ENCODE results near the gene WDR41. TPM values are rescaled to one million over a fixed set of nuclear protein-coding genes. Genes with fewer than 3 reads are reported as not detected.

Gene WDR41
- total and polyA plus RNA-seq, 9 of the 15 experiments (the other 6 are each of a cell fraction or from before 2014, with no cell fraction given) = 33.6 to 67.2 (median 55.5) TPM

DNA sequence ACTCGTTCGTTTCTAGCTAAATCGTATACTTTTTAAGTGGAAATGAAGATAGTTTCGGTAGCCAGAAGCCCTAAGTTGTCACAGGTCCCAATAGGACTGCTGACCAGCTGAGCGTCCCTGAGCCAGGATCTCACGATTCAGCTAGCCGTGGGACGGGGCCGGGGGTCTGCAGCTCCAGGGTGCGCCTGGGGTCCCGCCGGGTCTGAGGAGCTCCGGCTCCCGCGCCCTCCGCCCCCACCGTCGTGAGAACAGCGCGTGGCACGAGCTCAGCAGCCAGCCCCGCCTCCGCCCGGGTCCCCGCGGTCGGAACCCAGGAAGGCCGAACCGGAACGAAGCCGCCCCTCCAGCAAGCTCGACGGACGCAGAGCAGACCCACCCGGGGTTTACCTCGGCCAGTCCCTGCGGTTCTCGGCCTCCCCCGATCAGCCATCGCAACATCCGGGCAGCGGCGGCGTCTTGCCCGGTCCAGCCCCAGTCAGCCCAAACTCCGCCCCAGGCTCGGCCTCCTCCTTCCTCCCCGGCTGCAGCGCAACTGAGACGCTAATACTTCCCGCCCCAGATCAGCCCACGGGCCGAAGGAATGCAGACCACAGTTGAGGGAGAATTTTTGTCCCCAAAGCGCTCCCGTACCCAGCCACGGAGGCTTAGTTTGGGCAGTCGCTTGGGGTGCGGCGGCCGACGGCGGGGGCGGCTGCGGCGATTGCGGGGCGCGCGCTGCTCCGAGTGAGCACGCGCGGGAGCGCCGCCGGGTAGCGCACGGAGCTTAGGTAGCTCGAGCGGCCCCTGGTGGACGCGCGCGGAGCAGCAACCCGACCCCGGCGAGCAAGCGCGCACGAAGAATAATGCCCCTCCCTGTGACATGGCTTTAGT, at the start of gene WDR41 (continued):
- TF ChIP-seq SREBF1 (IDR thresholded peaks at IDR 0.05; ENCODE audit: borderline replicate concordance, low read depth, low read length) = no peak
- TF ChIP-seq RBM14 (IDR thresholded peaks at IDR 0.05; ENCODE audit: borderline replicate concordance, insufficient read depth, low read depth, low read length) = no peak
- peak; percentile 37; the same call in 1 of the 2 replicates for TF ChIP-seq POLR2H (tag; IDR thresholded peaks at IDR 0.05; ENCODE audit: low read depth)
- TF ChIP-seq, protein P1, sequence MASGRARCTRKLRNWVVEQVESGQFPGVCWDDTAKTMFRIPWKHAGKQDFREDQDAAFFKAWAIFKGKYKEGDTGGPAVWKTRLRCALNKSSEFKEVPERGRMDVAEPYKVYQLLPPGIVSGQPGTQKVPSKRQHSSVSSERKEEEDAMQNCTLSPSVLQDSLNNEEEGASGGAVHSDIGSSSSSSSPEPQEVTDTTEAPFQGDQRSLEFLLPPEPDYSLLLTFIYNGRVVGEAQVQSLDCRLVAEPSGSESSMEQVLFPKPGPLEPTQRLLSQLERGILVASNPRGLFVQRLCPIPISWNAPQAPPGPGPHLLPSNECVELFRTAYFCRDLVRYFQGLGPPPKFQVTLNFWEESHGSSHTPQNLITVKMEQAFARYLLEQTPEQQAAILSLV (tag; IDR thresholded peaks at IDR 0.05) = no peak
- TF ChIP-seq SP1 (CRISPR knock-in tag; IDR thresholded peaks at IDR 0.05) = peak; percentile 70; the same call in 1 of the 2 replicates
- no peak for TF ChIP-seq MTA2 (IDR thresholded peaks at IDR 0.05; ENCODE audit: low read depth)
- no peak for TF ChIP-seq ZFP1 (CRISPR knock-in tag; IDR thresholded peaks at IDR 0.05)
- peak; percentile 64 for TF ChIP-seq SAP30 (IDR thresholded peaks at IDR 0.05; ENCODE audit: borderline replicate concordance, insufficient read depth, low read depth, low read length, poor library complexity, severe bottlenecking)
- TF ChIP-seq RBM17 (IDR thresholded peaks at IDR 0.05; ENCODE audit: borderline replicate concordance, low read depth, low read length) = no peak
- TF ChIP-seq POU5F1 (IDR thresholded peaks at IDR 0.05; ENCODE audit: borderline replicate concordance, low read depth, low read length, partially characterized antibody) = no peak
- no peak for TF ChIP-seq MTA1 (IDR thresholded peaks at IDR 0.05; ENCODE audit: borderline replicate concordance)
- TF ChIP-seq POLR2G (IDR thresholded peaks at IDR 0.05; ENCODE audit: low read depth, low read length) = peak; percentile 97
- TF ChIP-seq HDAC2 (IDR thresholded peaks at IDR 0.05) = peak; percentile 35; the same call in 1 of the 2 replicates
- peak; percentile 86 for TF ChIP-seq CXXC5 (CRISPR knock-in tag; IDR thresholded peaks at IDR 0.05)
- no peak for TF ChIP-seq ZC3H8 (IDR thresholded peaks at IDR 0.05)
- peak in 1 of 2 experiments; percentile 23; a peak in 1 of 4 replicates for TF ChIP-seq SIN3A (IDR thresholded peaks at IDR 0.05; ENCODE audit: borderline replicate concordance in 2 of 2, control insufficient read depth in 1 of 2, low read depth in 2 of 2, low read length in 2 of 2)
- no peak for TF ChIP-seq PRMT5 (CRISPR knock-in tag; IDR thresholded peaks at IDR 0.05)
- TF ChIP-seq TAF1 (IDR thresholded peaks at IDR 0.05; ENCODE audit: control insufficient read depth, extremely low read depth, insufficient read depth, low read length, severe bottlenecking) = peak; percentile 68
- TF ChIP-seq GTF2A2 (tag; IDR thresholded peaks at IDR 0.05) = no peak
- TF ChIP-seq FOXJ3 (CRISPR knock-in tag; IDR thresholded peaks at IDR 0.05) = no peak
- TF ChIP-seq NFXL1 (CRISPR knock-in tag; IDR thresholded peaks at IDR 0.05) = no peak
- TF ChIP-seq, protein P2, sequence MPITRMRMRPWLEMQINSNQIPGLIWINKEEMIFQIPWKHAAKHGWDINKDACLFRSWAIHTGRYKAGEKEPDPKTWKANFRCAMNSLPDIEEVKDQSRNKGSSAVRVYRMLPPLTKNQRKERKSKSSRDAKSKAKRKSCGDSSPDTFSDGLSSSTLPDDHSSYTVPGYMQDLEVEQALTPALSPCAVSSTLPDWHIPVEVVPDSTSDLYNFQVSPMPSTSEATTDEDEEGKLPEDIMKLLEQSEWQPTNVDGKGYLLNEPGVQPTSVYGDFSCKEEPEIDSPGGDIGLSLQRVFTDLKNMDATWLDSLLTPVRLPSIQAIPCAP (CRISPR knock-in tag; IDR thresholded peaks at IDR 0.05; ENCODE audit: borderline replicate concordance) = no peak
- TF ChIP-seq CEBPB (tag; IDR thresholded peaks at IDR 0.05) = no peak
- TF ChIP-seq ZNF232 (CRISPR knock-in tag; IDR thresholded peaks at IDR 0.05) = 0 out of 2 replicates have a peak, but pooled peaks have one; percentile 79
- no peak for TF ChIP-seq SMARCE1 (IDR thresholded peaks at IDR 0.05)
- TF ChIP-seq ZNF263 (CRISPR knock-in tag; IDR thresholded peaks at IDR 0.05; ENCODE audit: borderline replicate concordance) = peak; percentile 58; the same call in 1 of the 2 replicates
- TF ChIP-seq ZNF24 (IDR thresholded peaks at IDR 0.05) = peak; percentile 79
- peak; percentile 76; the same call in 1 of the 2 replicates for TF ChIP-seq SMAD4 (CRISPR knock-in tag; conservative IDR thresholded peaks at IDR 0.05)

All from K562 (cell line).